GM18502 (cell line): ENCODE data around the gene TMEM92.
"Not testable (repeated sequence)": the region's sequence is repeated elsewhere in the genome, so short reads cannot be mapped to it uniquely, and the experiment has no call there.

Source experiments
- ATAC-seq: cut with Tn5 transposase; IDR thresholded peaks from one replicate; pipeline ENCODE4 v1.9.1; 2021; ENCODE audit warnings: mild to moderate bottlenecking; ENCODE audit not compliant: unreplicated experiment, poor library complexity

TMEM92 gene

GRCh38 chr17:50272711-50273653 lies 1.3 kb upstream of the TMEM92 start:
- ATAC-seq: no peak

- no peak for ATAC-seq
Observed at GRCh38 chr17:50273654-50274040, 619 bp upstream of the TMEM92 start.

- no peak for ATAC-seq
Observed at GRCh38 chr17:50274897-50275221, 593 bp downstream of the TMEM92 start.

- ATAC-seq: no peak
Observed at GRCh38 chr17:50275279-50275678, 1.0 kb downstream of the TMEM92 start.

GRCh38 chr17:50276588-50277356 lies 2.5 kb downstream of the TMEM92 start:
- no peak for ATAC-seq

GRCh38 chr17:50277357-50277754 lies 3.1 kb downstream of the TMEM92 start:
- no peak for ATAC-seq

DNA sequence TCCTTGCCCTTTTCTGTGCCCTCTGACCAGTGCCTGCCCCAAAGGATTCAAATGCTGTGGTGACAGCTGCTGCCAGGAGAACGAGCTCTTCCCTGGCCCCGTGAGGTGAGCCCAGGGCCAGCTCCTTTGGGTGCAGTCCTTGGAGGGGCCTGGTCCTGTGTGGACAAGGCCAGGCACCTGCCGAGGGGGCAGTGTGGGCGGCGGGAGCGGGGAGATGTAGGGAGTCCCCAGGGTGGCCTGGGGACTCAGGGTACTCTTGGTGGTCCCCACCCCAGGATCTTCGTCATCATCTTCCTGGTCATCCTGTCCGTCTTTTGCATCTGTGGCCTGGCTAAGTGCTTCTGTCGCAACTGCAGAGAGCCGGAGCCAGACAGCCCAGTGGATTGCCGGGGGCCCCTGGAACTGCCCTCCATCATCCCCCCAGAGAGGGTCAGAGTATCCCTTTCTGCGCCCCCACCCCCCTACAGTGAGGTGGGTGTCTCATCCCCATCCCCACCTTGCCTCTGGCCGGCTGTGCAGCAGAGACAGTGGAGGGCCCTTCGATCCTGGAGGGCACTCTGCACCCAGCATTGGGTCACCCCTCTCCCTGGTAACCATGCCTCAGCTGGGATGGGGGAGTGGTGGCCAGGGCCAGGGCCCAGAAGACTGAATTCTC lies 4.4 kb downstream of the TMEM92 start:
- no peak for ATAC-seq

GRCh38 chr17:50279181-50279526 lies 4.9 kb downstream of the TMEM92 start:
- no peak for ATAC-seq

- ATAC-seq: no peak
Observed at GRCh38 chr17:50279639-50280038, 5.4 kb downstream of the TMEM92 start.

- no peak for ATAC-seq
Observed at GRCh38 chr17:50280068-50280467, 5.8 kb downstream of the TMEM92 start.

DNA sequence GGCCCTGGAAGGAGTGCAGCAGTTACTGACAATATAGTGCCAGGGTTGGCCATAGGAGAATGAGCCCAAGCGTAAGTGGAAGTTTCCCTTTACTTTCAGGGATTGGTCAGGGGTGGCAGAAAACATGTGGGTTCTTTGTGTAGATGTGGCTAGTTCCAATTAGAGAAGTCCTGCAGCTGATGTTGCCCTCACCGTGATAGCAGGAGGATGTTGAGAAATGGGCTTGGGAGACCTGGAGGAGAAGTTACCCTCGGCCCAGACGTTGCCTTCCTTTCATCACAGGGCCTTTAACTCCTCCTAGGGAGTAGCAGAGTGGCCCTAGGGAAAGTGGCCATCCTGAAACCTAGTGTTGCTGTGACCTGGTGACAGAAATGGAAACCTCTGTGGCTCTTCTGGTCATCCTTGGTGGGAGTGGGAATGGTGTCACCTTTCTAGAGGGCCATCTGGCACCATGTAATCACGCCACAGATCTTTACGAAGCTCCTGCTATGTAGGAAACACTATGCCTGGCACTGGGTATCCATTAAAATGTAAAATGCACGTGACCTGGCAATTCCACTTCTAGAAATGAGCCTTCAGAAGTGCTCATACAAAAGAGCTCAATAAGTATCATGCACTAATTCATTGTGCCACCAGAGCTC lies 6.7 kb downstream of the TMEM92 start:
- no peak for ATAC-seq

- no peak for ATAC-seq
Observed at GRCh38 chr17:50281739-50282401, 7.6 kb downstream of the TMEM92 start.

DNA sequence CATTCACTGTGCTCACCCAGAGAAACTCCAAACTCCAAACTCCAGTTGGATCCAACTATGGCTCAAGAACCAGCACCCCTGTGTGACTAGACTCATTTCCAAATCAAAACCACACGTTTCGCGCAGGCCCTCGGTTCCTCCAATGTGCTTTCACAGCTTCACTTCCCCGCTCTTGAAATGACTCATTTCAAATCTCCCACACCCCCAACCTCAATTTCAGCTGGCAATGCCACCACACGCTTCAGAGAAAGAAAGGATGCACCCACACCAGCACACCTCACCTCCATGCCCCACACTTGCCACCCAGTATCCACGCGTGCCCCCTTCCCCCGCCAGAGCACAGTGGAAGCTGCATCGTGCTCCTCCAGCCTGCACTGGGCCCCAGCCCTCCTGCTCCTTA lies 9.0 kb downstream of the TMEM92 start:
- ATAC-seq: peak; percentile 67

- no peak for ATAC-seq
Observed at GRCh38 chr17:50283714-50284113, 9.4 kb downstream of the TMEM92 start.

DNA sequence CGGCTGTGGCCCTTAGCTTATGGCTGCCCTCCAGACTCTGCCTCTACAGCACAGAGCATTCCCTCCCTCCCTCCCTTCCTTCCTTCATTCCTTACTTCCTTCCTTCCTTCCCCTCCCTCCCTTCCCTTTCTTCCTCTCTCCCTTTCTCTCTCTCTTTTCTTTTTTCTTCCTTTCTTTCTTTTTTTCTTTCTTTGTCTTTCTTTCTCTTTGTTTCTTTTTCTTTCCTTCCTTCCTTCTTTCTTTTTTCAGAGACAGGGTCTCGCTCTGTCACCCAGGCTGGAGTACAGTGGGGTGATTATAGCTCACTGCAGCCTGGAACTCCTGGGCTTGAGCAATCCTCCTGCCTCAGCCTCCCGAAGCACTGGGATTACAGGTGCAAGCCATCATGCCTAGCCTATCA lies 11.7 kb downstream of the TMEM92 start:
- ATAC-seq: no peak

GRCh38 chr17:50287302-50287701 lies 13.0 kb downstream of the TMEM92 start:
- ATAC-seq: not testable (repeated sequence)

GRCh38 chr17:50288306-50288705 lies 14.0 kb downstream of the TMEM92 start:
- ATAC-seq: no peak

DNA sequence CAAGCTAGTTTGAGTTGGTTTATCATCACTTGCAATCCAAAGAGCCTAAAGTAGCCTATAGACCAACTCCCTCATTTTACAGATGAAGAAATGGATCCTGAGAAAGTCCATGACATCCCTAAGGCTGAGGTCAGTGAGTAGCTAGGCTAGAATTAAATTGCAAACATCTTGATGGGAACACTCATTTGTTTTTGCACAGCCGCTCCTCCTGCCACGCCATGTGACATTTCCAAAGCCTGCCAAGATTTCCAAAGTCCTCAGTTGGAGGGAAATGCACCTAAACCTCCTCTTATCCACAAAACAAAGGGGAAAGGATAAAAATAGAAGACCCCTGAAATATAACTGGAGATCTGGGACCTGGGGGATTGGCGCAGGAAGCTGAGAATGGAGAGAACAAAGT lies 15.0 kb downstream of the TMEM92 start:
- ATAC-seq: no peak

DNA sequence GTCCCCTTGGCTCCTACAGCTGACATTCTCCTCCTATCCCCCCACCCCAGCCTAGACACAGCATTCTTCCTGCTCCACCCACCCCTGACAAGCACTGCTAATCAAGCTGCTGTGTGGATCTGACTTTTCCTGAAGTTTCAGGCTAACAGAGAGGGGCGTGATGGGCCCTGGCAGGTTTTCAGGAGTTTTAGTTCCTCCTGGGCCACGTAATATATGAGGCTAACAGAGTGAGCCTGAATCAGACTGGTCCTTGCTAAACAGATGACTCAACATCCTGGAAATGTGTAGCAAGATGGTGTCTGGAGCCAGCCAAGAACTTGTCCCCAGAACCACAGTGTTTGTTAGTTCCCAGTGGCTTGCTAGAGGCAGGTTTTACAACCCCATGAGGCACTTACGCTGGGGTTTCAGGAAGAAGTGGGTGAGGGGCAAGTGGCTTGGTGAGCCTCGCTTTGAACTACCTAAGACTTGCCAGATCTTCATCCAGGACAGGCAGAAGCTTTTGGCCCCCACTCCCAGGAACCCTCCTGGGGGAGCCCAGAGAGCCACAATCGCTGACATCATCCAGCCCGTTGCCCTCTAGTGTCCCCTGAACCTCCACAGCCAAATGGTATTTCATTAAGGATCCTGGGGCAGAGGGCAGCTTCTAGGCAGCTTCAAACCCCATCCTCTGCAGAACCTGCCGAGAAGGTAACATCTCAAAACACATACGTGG lies 15.9 kb downstream of the TMEM92 start:
- peak; percentile 44 for ATAC-seq

DNA sequence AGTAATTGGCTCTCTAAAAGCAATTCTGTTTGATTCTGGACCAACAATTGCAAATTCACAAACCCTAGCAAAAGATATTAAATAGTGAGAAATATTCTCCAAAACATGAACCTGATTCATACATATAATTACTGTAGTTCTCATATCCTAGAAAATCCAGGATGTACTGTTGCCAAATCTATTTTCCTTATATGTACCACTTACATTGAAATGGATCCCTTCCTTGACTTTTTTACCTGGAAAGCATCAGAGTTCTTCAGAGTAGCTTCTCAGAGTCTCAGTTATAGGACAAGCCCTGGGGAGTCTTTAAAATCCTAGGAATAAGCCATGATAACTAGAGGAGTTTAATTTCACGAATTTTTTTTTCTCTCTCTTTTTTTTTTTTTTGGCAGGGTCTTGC lies 16.7 kb downstream of the TMEM92 start:
- ATAC-seq: no peak
